HepG2 (cell line): Measurements from ENCODE around the gene RRBP1. TPM values are rescaled to one million over a fixed set of nuclear protein-coding genes. Genes with fewer than 3 reads are reported as not detected.

Experiments
- EP300 ChIP-seq, 3 experiments: sonication (generic) in 1 of 3; formaldehyde crosslinking in 1 of 3; IDR thresholded peaks; 2 replicates each; pipeline versions ENCODE4 v1.5.1 to v1.6.1; 2011 to 2020; ENCODE audit warnings: low read depth in 2 of 3, low read length in 2 of 3, borderline replicate concordance in 1 of 3, improper control_type of control experiment in 1 of 3, mild to moderate bottlenecking in 1 of 3, missing genetic modification reagents in 1 of 3, moderate library complexity in 1 of 3
- FOXA3 ChIP-seq: IDR thresholded peaks from 2 replicates; pipeline ENCODE4 v1.6.1; 2016; ENCODE audit warnings: missing genetic modification reagents, missing compliant biosample characterization
- FOXP1 ChIP-seq, 2 experiments: fragments of 450-650 bp in 1 of 2; IDR thresholded peaks; 2 replicates each; pipeline ENCODE4 v1.6.1; 2017 to 2018; ENCODE audit warnings: antibody characterized with exemption in 1 of 2
- HNF4G ChIP-seq, 2 experiments: sonication (generic) in 1 of 2; formaldehyde crosslinking in 1 of 2; IDR thresholded peaks; 2 replicates each; pipeline versions ENCODE4 v1.4.0 to v1.6.1; 2011 to 2020; ENCODE audit warnings: borderline replicate concordance in 2 of 2, low read depth in 2 of 2, mild to moderate bottlenecking in 2 of 2, low read length in 1 of 2, missing genetic modification reagents in 1 of 2, moderate library complexity in 1 of 2
- HOXA3 ChIP-seq: sonication (generic); formaldehyde crosslinking; IDR thresholded peaks from 2 replicates; pipeline ENCODE4 v1.5.0; 2020; ENCODE audit warnings: missing genetic modification reagents
- LBX2 ChIP-seq: sonication (generic); formaldehyde crosslinking; IDR thresholded peaks from 2 replicates; pipeline ENCODE4 v1.5.0; 2020; ENCODE audit warnings: missing genetic modification reagents, mild to moderate bottlenecking, borderline replicate concordance
- PLRG1 ChIP-seq: fragments of 450-650 bp; conservative IDR thresholded peaks from 2 replicates; pipeline ENCODE4 v1.6.1; 2016
- POGZ ChIP-seq: sonication (generic); formaldehyde crosslinking; IDR thresholded peaks from 2 replicates; pipeline ENCODE4 v1.4.0; 2020; ENCODE audit warnings: mild to moderate bottlenecking, missing genetic modification reagents
- SOX6 ChIP-seq, 2 experiments: fragments of 450-650 bp in 1 of 2; sonication (generic) in 1 of 2; formaldehyde crosslinking in 1 of 2; IDR thresholded peaks; 2 replicates each; pipeline versions ENCODE4 v1.4.0 to v1.6.1; 2017 to 2020; ENCODE audit warnings: antibody characterized with exemption in 1 of 2, mild to moderate bottlenecking in 1 of 2, missing genetic modification reagents in 1 of 2
- TAF15 ChIP-seq: fragments of 200-400 bp; formaldehyde crosslinking; IDR thresholded peaks from one replicate; pipeline ENCODE4 v1.6.1; 2018; ENCODE audit warnings: mild to moderate bottlenecking, low read depth, low read length; ENCODE audit not compliant: poor library complexity, severe bottlenecking
- ZBTB38 ChIP-seq: sonication (generic); formaldehyde crosslinking; IDR thresholded peaks from 2 replicates; pipeline ENCODE4 v1.5.1; 2020; ENCODE audit warnings: mild to moderate bottlenecking, missing genetic modification reagents
- ZC3H13 ChIP-seq: sonication (generic); formaldehyde crosslinking; IDR thresholded peaks from 2 replicates; pipeline ENCODE4 v1.8.1; 2023; ENCODE audit warnings: mild to moderate bottlenecking, missing genetic modification reagents, moderate library complexity
- ZMYM4 ChIP-seq: sonication (generic); formaldehyde crosslinking; IDR thresholded peaks from 2 replicates; pipeline ENCODE4 v1.8.1; 2023; ENCODE audit warnings: mild to moderate bottlenecking, missing genetic modification reagents
- ZNF335 ChIP-seq: sonication (generic); formaldehyde crosslinking; IDR thresholded peaks from 2 replicates; pipeline ENCODE4 v1.4.0; 2020; ENCODE audit warnings: missing genetic modification reagents
- ZNF556 ChIP-seq: sonication (generic); formaldehyde crosslinking; IDR thresholded peaks from 2 replicates; pipeline ENCODE4 v1.4.0; 2020; ENCODE audit warnings: mild to moderate bottlenecking, missing genetic modification reagents, borderline replicate concordance
- polyA plus RNA-seq, 8 experiments: library from polyadenylated mRNA; depleted of rRNA in 3 of 8; stranded (reverse) in 7 of 8; unstranded in 1 of 8; fragments of >200 nt; fragmentation: Illumina TruSeq in 4 of 8; extraction: Trizol in 4 of 8; gene quantifications; 2 replicates each; pipeline versions ENCODE4 v1.2.1 to v1.2.3, GENCODE V29; 2011 to 2016; ENCODE audit warnings: low read depth in 4 of 8, missing spikeins in 1 of 8, mixed read lengths in 1 of 8; ENCODE audit not compliant: insufficient read depth in 1 of 8
- total RNA-seq, 5 experiments: library from RNA; depleted of rRNA; stranded (reverse); fragments of >200 nt; fragmentation: Illumina TruSeq; extraction: Trizol; gene quantifications; 2 replicates each; pipeline ENCODE4 v1.2.3, GENCODE V29; 2016; ENCODE audit warnings: low read depth in 1 of 5
- TF ChIP-seq, protein P1 (sequence below): sonication (generic); formaldehyde crosslinking; IDR thresholded peaks from 2 replicates; pipeline ENCODE4 v1.5.0; 2020; ENCODE audit warnings: mild to moderate bottlenecking, missing genetic modification reagents, borderline replicate concordance
- TF ChIP-seq, protein P2 (sequence below): sonication (generic); formaldehyde crosslinking; IDR thresholded peaks from 2 replicates; pipeline ENCODE4 v1.4.0; 2020; ENCODE audit warnings: low read depth, missing genetic modification reagents
- TF ChIP-seq, protein P3 (sequence below): sonication (generic); formaldehyde crosslinking; IDR thresholded peaks from 2 replicates; pipeline ENCODE4 v1.4.0; 2020; ENCODE audit warnings: missing genetic modification reagents, low read depth, mild to moderate bottlenecking, borderline replicate concordance

RRBP1 gene
- total and polyA plus RNA-seq, 2 of the 13 experiments (the other 11 are each of a cell fraction or from before 2014, with no cell fraction given) = 150 to 222 TPM

- TF ChIP-seq HNF4G (IDR thresholded peaks at IDR 0.05; ENCODE audit: borderline replicate concordance, low read depth, low read length) (peak; percentile 85), HNF4G (CRISPR knock-in tag; IDR thresholded peaks at IDR 0.05; ENCODE audit: borderline replicate concordance, low read depth) (peak; percentile 88), POGZ (CRISPR knock-in tag) (peak; percentile 56; the same call in 1 of the 2 replicates), LBX2 (CRISPR knock-in tag) (no peak), ZNF556 (0 out of 2 replicates have a peak, but pooled peaks have one; percentile 45), ZMYM4 (CRISPR knock-in tag) (peak; percentile 68), FOXA3 (peak; percentile 43; the same call in 1 of the 2 replicates), EP300 (IDR thresholded peaks at IDR 0.05; ENCODE audit: low read depth in 2 of 2, low read length in 2 of 2) (no peak), EP300 (CRISPR knock-in tag; IDR thresholded peaks at IDR 0.05; ENCODE audit: borderline replicate concordance) (peak; percentile 39; the same call in 1 of the 2 replicates), ZC3H13 (0 out of 2 replicates have a peak, but pooled peaks have one; percentile 41), ZBTB38 (peak; percentile 50; the same call in 1 of the 2 replicates), ZNF335 (CRISPR knock-in tag) (peak; percentile 59), PLRG1 (no peak), TAF15 (no peak), FOXP1 (IDR thresholded peaks at IDR 0.05) (no peak), FOXP1 (CRISPR knock-in tag; IDR thresholded peaks at IDR 0.05) (peak; percentile 55), HOXA3 (CRISPR knock-in tag) (peak; percentile 51), SOX6 (IDR thresholded peaks at IDR 0.05) (no peak), SOX6 (CRISPR knock-in tag; IDR thresholded peaks at IDR 0.05) (peak; percentile 82)
- TF ChIP-seq, protein P1, sequence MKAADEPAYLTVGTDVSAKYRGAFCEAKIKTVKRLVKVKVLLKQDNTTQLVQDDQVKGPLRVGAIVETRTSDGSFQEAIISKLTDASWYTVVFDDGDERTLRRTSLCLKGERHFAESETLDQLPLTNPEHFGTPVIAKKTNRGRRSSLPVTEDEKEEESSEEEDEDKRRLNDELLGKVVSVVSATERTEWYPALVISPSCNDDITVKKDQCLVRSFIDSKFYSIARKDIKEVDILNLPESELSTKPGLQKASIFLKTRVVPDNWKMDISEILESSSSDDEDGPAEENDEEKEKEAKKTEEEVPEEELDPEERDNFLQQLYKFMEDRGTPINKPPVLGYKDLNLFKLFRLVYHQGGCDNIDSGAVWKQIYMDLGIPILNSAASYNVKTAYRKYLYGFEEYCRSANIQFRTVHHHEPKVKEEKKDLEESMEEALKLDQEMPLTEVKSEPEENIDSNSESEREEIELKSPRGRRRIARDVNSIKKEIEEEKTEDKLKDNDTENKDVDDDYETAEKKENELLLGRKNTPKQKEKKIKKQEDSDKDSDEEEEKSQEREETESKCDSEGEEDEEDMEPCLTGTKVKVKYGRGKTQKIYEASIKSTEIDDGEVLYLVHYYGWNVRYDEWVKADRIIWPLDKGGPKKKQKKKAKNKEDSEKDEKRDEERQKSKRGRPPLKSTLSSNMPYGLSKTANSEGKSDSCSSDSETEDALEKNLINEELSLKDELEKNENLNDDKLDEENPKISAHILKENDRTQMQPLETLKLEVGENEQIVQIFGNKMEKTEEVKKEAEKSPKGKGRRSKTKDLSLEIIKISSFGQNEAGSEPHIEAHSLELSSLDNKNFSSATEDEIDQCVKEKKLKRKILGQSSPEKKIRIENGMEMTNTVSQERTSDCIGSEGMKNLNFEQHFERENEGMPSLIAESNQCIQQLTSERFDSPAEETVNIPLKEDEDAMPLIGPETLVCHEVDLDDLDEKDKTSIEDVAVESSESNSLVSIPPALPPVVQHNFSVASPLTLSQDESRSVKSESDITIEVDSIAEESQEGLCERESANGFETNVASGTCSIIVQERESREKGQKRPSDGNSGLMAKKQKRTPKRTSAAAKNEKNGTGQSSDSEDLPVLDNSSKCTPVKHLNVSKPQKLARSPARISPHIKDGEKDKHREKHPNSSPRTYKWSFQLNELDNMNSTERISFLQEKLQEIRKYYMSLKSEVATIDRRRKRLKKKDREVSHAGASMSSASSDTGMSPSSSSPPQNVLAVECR (CRISPR knock-in tag) = peak; percentile 53; the same call in 1 of the 2 replicates
- TF ChIP-seq, protein P2, sequence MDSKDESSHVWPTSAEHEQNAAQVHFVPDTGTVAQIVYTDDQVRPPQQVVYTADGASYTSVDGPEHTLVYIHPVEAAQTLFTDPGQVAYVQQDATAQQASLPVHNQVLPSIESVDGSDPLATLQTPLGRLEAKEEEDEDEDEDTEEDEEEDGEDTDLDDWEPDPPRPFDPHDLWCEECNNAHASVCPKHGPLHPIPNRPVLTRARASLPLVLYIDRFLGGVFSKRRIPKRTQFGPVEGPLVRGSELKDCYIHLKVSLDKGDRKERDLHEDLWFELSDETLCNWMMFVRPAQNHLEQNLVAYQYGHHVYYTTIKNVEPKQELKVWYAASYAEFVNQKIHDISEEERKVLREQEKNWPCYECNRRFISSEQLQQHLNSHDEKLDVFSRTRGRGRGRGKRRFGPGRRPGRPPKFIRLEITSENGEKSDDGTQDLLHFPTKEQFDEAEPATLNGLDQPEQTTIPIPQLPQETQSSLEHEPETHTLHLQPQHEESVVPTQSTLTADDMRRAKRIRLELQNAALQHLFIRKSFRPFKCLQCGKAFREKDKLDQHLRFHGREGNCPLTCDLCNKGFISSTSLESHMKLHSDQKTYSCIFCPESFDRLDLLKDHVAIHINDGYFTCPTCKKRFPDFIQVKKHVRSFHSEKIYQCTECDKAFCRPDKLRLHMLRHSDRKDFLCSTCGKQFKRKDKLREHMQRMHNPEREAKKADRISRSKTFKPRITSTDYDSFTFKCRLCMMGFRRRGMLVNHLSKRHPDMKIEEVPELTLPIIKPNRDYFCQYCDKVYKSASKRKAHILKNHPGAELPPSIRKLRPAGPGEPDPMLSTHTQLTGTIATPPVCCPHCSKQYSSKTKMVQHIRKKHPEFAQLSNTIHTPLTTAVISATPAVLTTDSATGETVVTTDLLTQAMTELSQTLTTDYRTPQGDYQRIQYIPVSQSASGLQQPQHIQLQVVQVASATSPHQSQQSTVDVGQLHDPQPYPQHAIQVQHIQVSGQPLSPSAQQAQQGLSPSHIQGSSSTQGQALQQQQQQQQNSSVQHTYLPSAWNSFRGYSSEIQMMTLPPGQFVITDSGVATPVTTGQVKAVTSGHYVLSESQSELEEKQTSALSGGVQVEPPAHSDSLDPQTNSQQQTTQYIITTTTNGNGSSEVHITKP (CRISPR knock-in tag) = peak; percentile 58; the same call in 1 of the 2 replicates
- TF ChIP-seq, protein P3, sequence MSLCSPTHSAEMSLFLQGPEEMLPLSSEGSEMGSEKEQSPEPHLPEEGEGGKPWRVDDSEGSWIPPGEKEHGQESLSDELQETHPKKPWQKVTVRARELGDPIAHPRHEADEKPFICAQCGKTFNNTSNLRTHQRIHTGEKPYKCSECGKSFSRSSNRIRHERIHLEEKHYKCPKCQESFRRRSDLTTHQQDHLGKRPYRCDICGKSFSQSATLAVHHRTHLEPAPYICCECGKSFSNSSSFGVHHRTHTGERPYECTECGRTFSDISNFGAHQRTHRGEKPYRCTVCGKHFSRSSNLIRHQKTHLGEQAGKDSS (CRISPR knock-in tag) = peak; percentile 46; the same call in 1 of the 2 replicates
These were observed 20.8 kb downstream of the RRBP1 start (continued) for GRCh38 chr20:17661121-17661744.
